ENCODE measurements around the gene UBR4.

DNA sequence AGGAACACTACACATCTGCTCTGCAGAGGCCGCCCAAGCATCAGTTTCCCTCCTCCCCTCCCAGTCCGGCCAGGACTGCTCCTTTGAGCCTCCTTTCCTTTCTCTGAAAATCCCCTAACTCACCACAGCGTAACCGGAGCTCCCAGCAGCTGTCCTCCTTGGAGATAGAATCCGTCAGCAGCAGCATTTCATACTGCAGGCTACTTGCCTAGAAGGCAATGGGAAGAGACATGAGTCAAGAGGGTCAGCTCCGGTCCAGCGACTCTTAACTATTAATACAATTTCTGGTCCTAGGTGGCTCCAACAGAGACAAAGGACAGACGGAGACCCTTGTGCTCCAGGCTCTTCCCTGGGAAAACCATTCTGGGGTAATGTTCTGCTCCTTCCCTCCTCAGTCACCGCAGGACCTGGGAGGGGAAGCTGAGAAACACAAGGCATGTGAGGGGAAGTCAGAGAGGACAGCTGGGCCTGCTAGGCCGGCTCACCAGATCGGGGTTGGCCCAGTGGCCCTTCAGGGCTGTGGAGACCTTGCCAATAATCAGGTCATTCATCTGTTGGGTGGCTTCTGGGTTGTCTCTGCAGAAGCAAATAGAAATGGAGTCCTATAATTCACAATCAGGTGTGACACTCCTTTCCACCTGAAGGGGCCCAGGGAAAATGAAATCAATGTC is 99.7 kb downstream of the UBR4 start:
- no peak for TF ChIP-seq POLR2AphosphoS5 (IDR thresholded peaks at IDR 0.05; ENCODE audit: borderline replicate concordance, low read depth, low read length)
- no peak for TF ChIP-seq EZH2 (IDR thresholded peaks at IDR 0.05)

All from SK-N-MC (cell line).